B cell (primary cell): Measurements from ENCODE around the gene RIC8B. TPM values are rescaled to one million over a fixed set of nuclear protein-coding genes. Genes with fewer than 3 reads are reported as not detected.

Experiments used
- ATAC-seq: fragments of 200-7000 bp; cut with Tn5 transposase; one replicate; pipeline ENCODE4 v1.10.0; 2021; ENCODE audit warnings: low read depth, mild to moderate bottlenecking, moderate number of reproducible peaks, moderate library complexity
- CTCF ChIA-PET: fragments of 350-600 bp; sonication (Branson Sonifier 250); formaldehyde crosslinking; loops from one replicate; lab custom pipeline; 2021; ENCODE audit warnings: antibody characterized with exemption, inconsistent platforms; lab: Charles Lee
- POLR2A ChIA-PET: fragments of 350-600 bp; sonication (Branson Sonifier 250); formaldehyde crosslinking; loops from one replicate; lab custom pipeline; 2021; ENCODE audit warnings: antibody characterized with exemption; lab: Charles Lee
- DNase-seq: peaks from one replicate; pipeline ENCODE4 v3.0.0; 2013
- H2AFZ ChIP-seq: 2 replicates; pipeline ENCODE4 v1.6.1; 2012; ENCODE audit warnings: mild to moderate bottlenecking, low read depth, low read length; ENCODE audit not compliant: insufficient read depth, poor library complexity, severe bottlenecking
- H3K27ac ChIP-seq, 2 donors: 1 replicate in 1 of 2; 2 replicates in 1 of 2; pipeline ENCODE4 v1.5.1; 2012 to 2013; ENCODE audit warnings: low read length in 2 of 2, mild to moderate bottlenecking in 2 of 2, moderate library complexity in 1 of 2
- H3K27me3 ChIP-seq, 4 experiments: fragments of 200-600 bp in 1 of 4; sonication (generic) in 1 of 4; replicated peaks in 1 of 4; 1 replicate in 2 of 4; 2 replicates in 2 of 4; pipeline versions ENCODE4 v1.6.1 to v1.7.0; 2013 to 2016; ENCODE audit warnings: low read length in 3 of 4, mild to moderate bottlenecking in 2 of 4, mixed read lengths in 1 of 4, moderate library complexity in 1 of 4; ENCODE audit not compliant: insufficient read depth in 4 of 4, control insufficient read depth in 3 of 4; ENCODE audit errors: control extremely low read depth in 1 of 4
- H3K36me3 ChIP-seq, 2 experiments: replicated peaks in 1 of 2; 1 replicate in 1 of 2; 2 replicates in 1 of 2; pipeline versions ENCODE4 v1.6.1 to v1.7.1; 2013; ENCODE audit warnings: low read length in 1 of 2; ENCODE audit not compliant: insufficient read depth in 2 of 2, control insufficient read depth in 1 of 2; ENCODE audit errors: control extremely low read depth in 1 of 2, extremely low read depth in 1 of 2
- H3K4me1 ChIP-seq, 2 donors: fragments of 200-600 bp in 1 of 2; sonication (generic) in 1 of 2; 1 replicate in 1 of 2; 2 replicates in 1 of 2; pipeline versions ENCODE4 v1.5.1 to v1.6.1; 2013 to 2017; ENCODE audit warnings: low read length in 2 of 2; ENCODE audit not compliant: control insufficient read depth in 2 of 2, insufficient read depth in 2 of 2
- H3K4me2 ChIP-seq: replicated peaks from 2 replicates; pipeline ENCODE3; 2012; ENCODE audit warnings: mild to moderate bottlenecking, low read depth, low read length; ENCODE audit not compliant: poor library complexity, severe bottlenecking
- H3K4me3 ChIP-seq, 5 experiments: fragments of 200-600 bp in 1 of 5; sonication (generic) in 1 of 5; 1 replicate in 3 of 5; 2 replicates in 2 of 5; pipeline versions ENCODE4 v1.5.1 to v1.7.0; 2011 to 2016; ENCODE audit warnings: low read length in 4 of 5, mild to moderate bottlenecking in 4 of 5, low read depth in 2 of 5, control low read depth in 1 of 5, moderate library complexity in 1 of 5; ENCODE audit not compliant: insufficient read depth in 1 of 5; ENCODE audit errors: control extremely low read depth in 1 of 5, extremely low read depth in 1 of 5
- H3K79me2 ChIP-seq: fragments of 200-600 bp; sonication (generic); one replicate; pipeline ENCODE4 v1.6.0; 2016; ENCODE audit warnings: low read length; ENCODE audit not compliant: control insufficient read depth, insufficient read depth
- H3K9ac ChIP-seq: fragments of 200-600 bp; sonication (generic); 2 replicates; pipeline ENCODE4 v1.6.1; 2017; ENCODE audit warnings: mild to moderate bottlenecking, low read length, moderate library complexity
- H3K9me3 ChIP-seq, 3 donors: one replicate each; pipeline versions ENCODE4 v1.6.1 to v1.7.1; 2013; ENCODE audit warnings: low read length in 2 of 3; ENCODE audit not compliant: control insufficient read depth in 2 of 3, insufficient read depth in 1 of 3; ENCODE audit errors: control extremely low read depth in 1 of 3
- H4K20me1 ChIP-seq: 2 replicates; pipeline ENCODE4 v1.6.0; 2012; ENCODE audit warnings: mild to moderate bottlenecking, low read length; ENCODE audit not compliant: insufficient read depth, control insufficient read depth, poor library complexity, severe bottlenecking
- H3K27ac Mint-ChIP-seq: one replicate; pipeline ENCODE4 v1.8.0; 2021; ENCODE audit warnings: mixed read lengths
- H3K27me3 Mint-ChIP-seq: one replicate; pipeline ENCODE4 v1.8.0; 2021; ENCODE audit warnings: mixed read lengths
- H3K4me1 Mint-ChIP-seq: one replicate; pipeline ENCODE4 v1.8.0; 2021; ENCODE audit warnings: mixed read lengths
- H3K4me3 Mint-ChIP-seq: one replicate; pipeline ENCODE4 v1.8.0; 2021; ENCODE audit warnings: mixed read lengths
- H3K9me3 Mint-ChIP-seq: one replicate; pipeline ENCODE4 v1.8.0; 2022; ENCODE audit warnings: mixed read lengths; ENCODE audit not compliant: insufficient read depth
- CTCF ChIP-seq: fragments of 200-600 bp; IDR thresholded peaks from one replicate; pipeline ENCODE4 v1.8.0; 2022; ENCODE audit warnings: antibody characterized with exemption, mild to moderate bottlenecking
- EZH2 ChIP-seq: IDR thresholded peaks from 2 replicates; pipeline ENCODE4 v1.6.1; 2012; ENCODE audit warnings: borderline replicate concordance, low read depth, mild to moderate bottlenecking, moderate library complexity, low read length; ENCODE audit not compliant: insufficient read depth, poor library complexity, severe bottlenecking
- WGBS: methylation state at CpG from one replicate; pipeline ENCODE4 v1.1.5; 2013; ENCODE audit warnings: missing lambda C conversion rate; ENCODE audit not compliant: insufficient coverage; 5-methylcytosine and 5-hydroxymethylcytosine counted together
- intact Hi-C: fragments of 100-400 bp; cut with micrococcal nuclease; formaldehyde crosslinking; loops from one replicate; pipeline ENCODE4 v1.10.0; 2022
- polyA plus RNA-seq: library from polyadenylated mRNA; depleted of rRNA; stranded (reverse); fragments of >200 nt; gene quantifications from 2 replicates; pipeline ENCODE4 v1.2.3, GENCODE V29; 2012
- total RNA-seq, 2 donors: library from RNA; stranded (reverse); fragments of 120-200 nt in 1 of 2; gene quantifications; 1 replicate in 1 of 2; 2 replicates in 1 of 2; pipeline versions ENCODE4 v1.2.3 to v1.2.4, GENCODE V29; 2013 to 2022

RIC8B gene
- total and polyA plus RNA-seq, 2 donors (not counting 1 experiment from before 2014, with no cell fraction given) = 3.0 to 14.8 TPM

- intact Hi-C loops = no loop called here
- H3K4me3 ChIP-seq = no peak overlapping the region
- TF ChIP-seq CTCF (no peak), EZH2 (no peak)
- H3K27me3 Mint-ChIP-seq = peaks cover 36% of the 10 kb centered on the region
- CTCF ChIA-PET = no interaction called here
- no peaks in the 10 kb centered on the region for H3K9me3 Mint-ChIP-seq
- no peaks in the 10 kb centered on the region for H3K4me1 ChIP-seq
- no peak overlapping the region for H3K9ac ChIP-seq
- peaks cover 0 to 11% (median 2%) of the 10 kb centered on the region in 4 experiments for H3K27me3 ChIP-seq
- no peak overlapping the region for H2AFZ ChIP-seq
- no peak overlapping the region for H3K4me2 ChIP-seq
- no peak overlapping the region for H3K4me3 Mint-ChIP-seq
- no peaks in the 10 kb centered on the region for H3K4me1 Mint-ChIP-seq
- no peaks in the 10 kb centered on the region for H4K20me1 ChIP-seq
- DNase-seq = no peak
- 69% methylated on average over 2 of the region's 9 CpGs for WGBS
- POLR2A ChIA-PET = no interaction called here
- H3K36me3 ChIP-seq = no peaks in the 10 kb centered on the region
- no peaks in the 10 kb centered on the region for H3K9me3 ChIP-seq
- no peaks in the 10 kb centered on the region for H3K79me2 ChIP-seq
- H3K27ac ChIP-seq = no peak overlapping the region
- no peak overlapping the region for H3K27ac Mint-ChIP-seq
- no peak for ATAC-seq
Observed at GRCh38 chr12:106767954-106768822, 6.3 kb upstream of the RIC8B start.

- Histone ChIP-seq H4K20me1 (no peaks in the 10 kb centered on the region), H3K79me2 (no peaks in the 10 kb centered on the region), H3K36me3 (no peaks in the 10 kb centered on the region), H3K9me3 (peaks cover 0 to 4% (median 0%) of the 10 kb centered on the region in 3 donors), H3K27me3 (peaks cover 0 to 14% (median 2%) of the 10 kb centered on the region in 4 experiments), H3K4me3 (no peak overlapping the region), H3K4me2 (no peak overlapping the region), H2AFZ (no peak overlapping the region), H3K9ac (no peak overlapping the region), H3K27ac (no peak overlapping the region), H3K4me1 (peaks cover 4 to 5% of the 10 kb centered on the region in 2 donors)
- POLR2A ChIA-PET = no interaction called here
- Mint-ChIP-seq H3K4me1 (peaks cover 5% of the 10 kb centered on the region), H3K4me3 (no peak overlapping the region), H3K27ac (no peak overlapping the region), H3K9me3 (no peaks in the 10 kb centered on the region), H3K27me3 (peaks cover 36% of the 10 kb centered on the region)
- no peak for ATAC-seq
- DNase-seq = no peak
- WGBS = no CpG with 5 or more reads among the region's 5 CpGs
- CTCF ChIA-PET = no interaction called here
- TF ChIP-seq EZH2 (no peak), CTCF (no peak)
- intact Hi-C loops = no loop called here
Observed at GRCh38 chr12:106769078-106769477, 5.4 kb upstream of the RIC8B start.
